Vagina (tissue), 2 donors: ENCODE results near the gene ARL5C. TPM values are rescaled to one million over a fixed set of nuclear protein-coding genes. Genes with fewer than 3 reads are reported as not detected.

Experiments
- DNase-seq, 2 donors: peaks; one replicate each; pipeline ENCODE4 v3.0.0-alpha.2; 2017; ENCODE audit errors: extremely low spot score in 2 of 2
- H3K27ac ChIP-seq: fragments of 200-600 bp; sonication (generic); one replicate; pipeline ENCODE4 v1.5.1; 2019
- H3K27me3 ChIP-seq: fragments of 200-600 bp; sonication (generic); one replicate; pipeline ENCODE4 v1.5.1; 2019
- H3K36me3 ChIP-seq, 2 donors: fragments of 200-600 bp; sonication (generic); one replicate each; pipeline ENCODE4 v1.5.1; 2017 to 2019
- H3K4me1 ChIP-seq: fragments of 200-600 bp; sonication (generic); one replicate; pipeline ENCODE4 v1.5.1; 2019
- H3K4me3 ChIP-seq, 2 donors: fragments of 200-600 bp; sonication (generic); 1 replicate in 1 of 2; 2 replicates in 1 of 2; pipeline ENCODE4 v1.5.1; 2016 to 2019
- H3K9me3 ChIP-seq: fragments of 200-600 bp; sonication (generic); one replicate; pipeline ENCODE4 v1.5.1; 2019
- CTCF ChIP-seq, 3 experiments: fragments of 450-650 bp in 2 of 3; fragments of 200-600 bp in 1 of 3; sonication (generic) in 1 of 3; IDR thresholded peaks; one replicate each; pipeline ENCODE4 v1.5.1; 2017 to 2019; ENCODE audit warnings: antibody characterized with exemption in 3 of 3, mild to moderate bottlenecking in 2 of 3, moderate library complexity in 2 of 3
- POLR2A ChIP-seq, 2 donors: fragments of 450-650 bp; IDR thresholded peaks; one replicate each; pipeline ENCODE4 v1.6.1; 2017; ENCODE audit warnings: antibody characterized with exemption in 2 of 2, mild to moderate bottlenecking in 2 of 2, moderate library complexity in 2 of 2
- POLR2AphosphoS5 ChIP-seq, 2 donors: sonication (generic); formaldehyde crosslinking; IDR thresholded peaks; one replicate each; pipeline ENCODE4 v1.9.0; 2017; ENCODE audit warnings: antibody characterized with exemption in 2 of 2, mild to moderate bottlenecking in 2 of 2, low read depth in 1 of 2; ENCODE audit not compliant: insufficient read depth in 1 of 2
- intact Hi-C: fragments of 100-400 bp; cut with DNase I; formaldehyde crosslinking; loops from one replicate; pipeline ENCODE4 v1.15.1; 2023
- total RNA-seq: library from RNA; depleted of rRNA; stranded (reverse); fragments of >200 nt; gene quantifications from one replicate; pipeline ENCODE4 v1.2.3, GENCODE V29; 2016

ARL5C gene
- total RNA-seq, 1 donor from 2014 or later, result not detected

DNA sequence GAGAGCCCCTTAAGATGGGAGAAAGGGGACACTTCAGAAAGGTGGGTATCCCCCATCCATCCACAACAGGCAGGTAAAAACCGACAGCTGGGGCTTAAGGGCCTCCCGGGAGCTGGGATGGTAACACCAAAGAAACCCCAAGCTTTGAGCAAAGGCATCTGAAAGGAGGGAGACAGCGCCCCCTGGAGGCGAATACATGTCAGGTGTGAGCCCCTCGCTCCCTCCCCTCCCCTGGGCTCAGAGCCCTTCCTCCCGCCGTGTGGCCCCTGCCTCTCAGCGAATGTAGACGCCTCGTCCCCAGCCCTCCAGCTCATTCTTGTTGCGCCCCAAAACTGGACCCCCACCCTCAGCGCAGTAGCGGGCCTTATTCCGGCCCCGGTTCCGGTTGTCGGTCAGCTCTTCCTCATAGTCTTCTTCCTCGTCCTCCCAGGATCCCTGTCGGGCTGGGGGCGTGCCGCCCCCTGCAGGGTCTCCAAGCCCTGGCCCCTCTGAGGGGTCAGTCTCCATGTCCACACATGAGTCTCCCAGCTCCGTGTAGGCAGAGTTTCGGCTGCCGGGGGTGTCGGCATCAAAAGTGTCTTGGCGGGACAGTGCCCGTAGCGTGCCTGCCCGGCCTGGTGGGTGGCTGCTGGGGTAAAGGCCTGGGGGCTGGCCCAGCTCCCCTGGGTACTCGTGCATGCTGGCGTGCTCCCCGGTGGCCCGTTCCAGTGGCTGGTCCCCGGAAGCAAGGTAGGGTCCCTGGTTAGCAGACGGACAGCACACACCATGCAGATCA, 9.1 kb upstream of the ARL5C start:
- H3K36me3 ChIP-seq, result peaks cover 0 to 11% of the 10 kb centered on the region in 2 donors
- H3K27ac ChIP-seq, result no peak overlapping the region
- H3K4me1 ChIP-seq, result no peaks in the 10 kb centered on the region
- no peaks in the 10 kb centered on the region for H3K9me3 ChIP-seq
- no peak overlapping the region for H3K4me3 ChIP-seq
- TF ChIP-seq POLR2AphosphoS5 (IDR thresholded peaks at IDR 0.05; ENCODE audit: insufficient read depth in 1 of 2, low read depth in 1 of 2), result no peak
- TF ChIP-seq CTCF (IDR thresholded peaks at IDR 0.05), result peak; percentile 41 to 79 (median 71)
- no peak for TF ChIP-seq POLR2A (IDR thresholded peaks at IDR 0.05)
- intact Hi-C loops, result no loop called here
- no peak for DNase-seq
- H3K27me3 ChIP-seq, result no peaks in the 10 kb centered on the region

- intact Hi-C loops, result no loop called here
- Histone ChIP-seq H3K4me1 (no peaks in the 10 kb centered on the region), H3K27me3 (no peaks in the 10 kb centered on the region), H3K9me3 (no peaks in the 10 kb centered on the region), H3K4me3 (no peak overlapping the region), H3K36me3 (peaks cover 0 to 11% of the 10 kb centered on the region in 2 donors), H3K27ac (no peak overlapping the region)
- DNase-seq, result no peak
- TF ChIP-seq POLR2AphosphoS5 (IDR thresholded peaks at IDR 0.05; ENCODE audit: insufficient read depth in 1 of 2, low read depth in 1 of 2) (no peak), POLR2A (IDR thresholded peaks at IDR 0.05) (no peak), CTCF (IDR thresholded peaks at IDR 0.05) (no peak)
Measured at GRCh38 chr17:39173526-39174274, 7.7 kb upstream of the ARL5C start.

- peaks cover 0 to 11% of the 10 kb centered on the region in 2 donors for H3K36me3 ChIP-seq
- DNase-seq, result no peak
- no peak overlapping the region for H3K4me3 ChIP-seq
- intact Hi-C loops, result no loop called here
- no peaks in the 10 kb centered on the region for H3K4me1 ChIP-seq
- H3K9me3 ChIP-seq, result no peaks in the 10 kb centered on the region
- H3K27ac ChIP-seq, result no peak overlapping the region
- TF ChIP-seq POLR2AphosphoS5 (IDR thresholded peaks at IDR 0.05; ENCODE audit: insufficient read depth in 1 of 2, low read depth in 1 of 2) (no peak), CTCF (IDR thresholded peaks at IDR 0.05) (no peak)
- H3K27me3 ChIP-seq, result no peaks in the 10 kb centered on the region
Measured at GRCh38 chr17:39173080-39173479, 7.1 kb upstream of the ARL5C start.

GRCh38 chr17:39171933-39172332, 6.0 kb upstream of the ARL5C start:
- H3K27me3 ChIP-seq, result no peaks in the 10 kb centered on the region
- DNase-seq, result no peak
- no peak overlapping the region for H3K27ac ChIP-seq
- H3K9me3 ChIP-seq, result no peaks in the 10 kb centered on the region
- peaks cover 0 to 6% of the 10 kb centered on the region in 2 donors for H3K36me3 ChIP-seq
- TF ChIP-seq CTCF (IDR thresholded peaks at IDR 0.05), result no peak
- no peak for TF ChIP-seq POLR2AphosphoS5 (IDR thresholded peaks at IDR 0.05; ENCODE audit: insufficient read depth in 1 of 2, low read depth in 1 of 2)
- TF ChIP-seq POLR2A (IDR thresholded peaks at IDR 0.05), result no peak
- intact Hi-C loops, result no loop called here
- H3K4me1 ChIP-seq, result peaks cover 4% of the 10 kb centered on the region
- no peak overlapping the region for H3K4me3 ChIP-seq

DNA sequence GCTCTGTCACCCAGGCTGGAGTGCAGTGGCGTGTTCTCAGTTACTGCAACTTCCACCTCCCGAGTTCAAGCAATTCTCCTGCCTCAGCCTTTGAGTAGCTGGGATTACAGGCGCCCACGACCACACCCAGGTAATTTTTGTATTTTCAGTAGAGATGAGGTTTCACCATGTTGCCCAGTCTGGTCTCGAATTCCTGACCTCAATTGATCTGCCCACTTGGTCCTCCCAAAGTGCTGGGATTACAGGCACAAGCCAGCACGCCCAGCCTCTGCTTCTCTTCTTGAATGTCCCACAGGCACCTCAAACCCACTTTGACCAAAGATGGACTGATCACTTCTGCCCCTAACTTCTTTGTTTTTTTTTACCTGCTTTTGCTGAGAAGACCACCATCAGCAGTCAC, 4.6 kb upstream of the ARL5C start:
- intact Hi-C loops, result no loop called here
- DNase-seq, result no peak
- Histone ChIP-seq H3K27me3 (no peaks in the 10 kb centered on the region), H3K9me3 (no peaks in the 10 kb centered on the region), H3K4me3 (no peak overlapping the region), H3K36me3 (no peaks in the 10 kb centered on the region), H3K4me1 (peaks cover 10% of the 10 kb centered on the region), H3K27ac (no peak overlapping the region)
- no peak for TF ChIP-seq POLR2AphosphoS5 (IDR thresholded peaks at IDR 0.05; ENCODE audit: insufficient read depth in 1 of 2, low read depth in 1 of 2)
